Measurements from ENCODE around the gene IRAK2. TPM values are rescaled to one million over a fixed set of nuclear protein-coding genes. Genes with fewer than 3 reads are reported as not detected.

Gene IRAK2
- total and polyA plus RNA-seq, 2 of the 8 experiments (the other 6 are each of a cell fraction or from before 2014, with no cell fraction given) = 1.5 TPM

DNA sequence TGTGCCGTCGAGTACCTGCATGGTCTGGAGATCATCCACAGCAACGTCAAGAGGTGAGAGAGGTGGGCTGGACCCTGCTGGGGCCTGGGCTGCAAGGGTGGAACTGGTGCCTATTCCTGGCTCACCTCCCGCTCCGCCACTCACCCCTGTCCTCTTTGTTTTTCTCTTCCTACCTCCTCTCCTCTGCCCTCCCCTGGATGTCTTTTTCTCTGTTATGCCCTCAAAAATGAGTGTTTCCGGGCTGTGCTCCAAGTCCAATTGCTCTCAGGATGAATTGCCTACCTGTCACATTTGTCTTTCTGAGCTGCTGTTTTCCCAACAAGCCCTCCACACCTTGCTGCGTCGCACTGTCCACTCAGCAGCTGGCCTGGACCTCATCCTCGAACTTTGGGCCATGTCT lies 55.0 kb downstream of the IRAK2 start:
- H2AFZ ChIP-seq (ENCODE audit: low read length) = no peak overlapping the region
- H2BK120ac ChIP-seq (replicated peaks; ENCODE audit: low read depth, low read length) = no peak overlapping the region
- H3K4me1 ChIP-seq (replicated peaks in 1 of 4; ENCODE audit: control insufficient read depth in 3 of 4, insufficient read depth in 4 of 4, low read length in 3 of 4) = peaks cover 0 to 2% (median 2%) of the 10 kb centered on the region in 4 experiments; a peak in 3 of 7 replicates
- H2AK5ac ChIP-seq (ENCODE audit: low read depth, low read length) = no peak overlapping the region; the same call in 1 of the 2 replicates
- H2BK20ac ChIP-seq (ENCODE audit: low read length) = no peak overlapping the region
- H3K56ac ChIP-seq (replicated peaks; ENCODE audit: insufficient read length, low read depth, low read length) = no peak overlapping the region
- H3K79me1 ChIP-seq (ENCODE audit: low read depth, low read length) = no peaks in the 10 kb centered on the region
- peak overlapping the region; percentile 6; the same call in 1 of the 2 replicates for H2BK15ac ChIP-seq (ENCODE audit: low read length)
- H3K23me2 ChIP-seq (ENCODE audit: low read depth, low read length) = peaks cover 3% of the 10 kb centered on the region; the same call in 1 of the 2 replicates
- 0 out of 8 replicates have a peak, but pooled peaks cover 0 to 5% (median 0%) of the 10 kb centered on the region in 4 experiments for H3K36me3 ChIP-seq (ENCODE audit: control insufficient read depth in 2 of 4, insufficient read depth in 4 of 4, low read length in 3 of 4)
- FAIRE-seq (no peak), DNase-seq (ENCODE audit: low read depth in 1 of 2, low spot score in 2 of 2) (no peak)
- peak overlapping the region; percentile 71; the same call in 1 of the 2 replicates for H4K8ac ChIP-seq (ENCODE audit: extremely low read depth, insufficient read depth, low read length)
- no peak overlapping the region for H3K18ac ChIP-seq (ENCODE audit: extremely low read depth, low read length)
- H3K27me3 ChIP-seq (replicated peaks in 1 of 4; ENCODE audit: control insufficient read depth in 3 of 4, extremely low read depth in 1 of 4, insufficient read depth in 3 of 4, low read length in 3 of 4) = no peaks in the 10 kb centered on the region
- H3K79me2 ChIP-seq (ENCODE audit: control insufficient read depth in 1 of 2, insufficient read depth in 2 of 2, low read length in 2 of 2) = no peaks in the 10 kb centered on the region
- no peak overlapping the region for H3K4me2 ChIP-seq (ENCODE audit: insufficient read depth in 1 of 2, low read depth in 2 of 2, low read length in 2 of 2)
- H2BK12ac ChIP-seq (ENCODE audit: low read depth, low read length) = 0 out of 2 replicates have a peak overlapping the region, but pooled peaks have one; percentile 68
- no peak overlapping the region for H2BK5ac ChIP-seq (ENCODE audit: low read depth, low read length)
- no peak overlapping the region for H3K23ac ChIP-seq (ENCODE audit: insufficient read length)
- CTCF ChIA-PET (ENCODE audit: partially characterized antibody) = interaction anchor here (0.7 to 1.4 kb wide), 2 partner anchors 66 to 170 kb away, joined by 3 to 5 read pairs; no protein-coding TSS in a partner anchor
- no peaks in the 10 kb centered on the region for H4K20me1 ChIP-seq (replicated peaks in 1 of 2; ENCODE audit: control insufficient read depth in 1 of 2, insufficient read depth in 2 of 2, low read length in 2 of 2)
- POLR2A ChIA-PET (ENCODE audit: partially characterized antibody) = no interaction called here
- WGBS, 2 experiments (ENCODE audit: extremely low coverage in 1 of 2, insufficient coverage in 1 of 2, insufficient read length in 1 of 2, insufficient replicate concordance in 2 of 2, low coverage in 1 of 2, low lambda C conversion rate in 2 of 2, missing lambda C conversion rate in 1 of 2) = 90% methylated on average over 9 of the region's 9 CpGs; no CpG with 5 or more reads in 1 of the 2 experiments
- H4K91ac ChIP-seq (replicated peaks; ENCODE audit: insufficient read length, low read length) = peak overlapping the region; percentile 42
- H4K5ac ChIP-seq (ENCODE audit: insufficient read length, low read depth, low read length) = no peak overlapping the region
- H3K9me3 ChIP-seq (ENCODE audit: insufficient read depth in 2 of 2, low read depth in 1 of 2, low read length in 1 of 2) = peaks cover 6 to 8% of the 10 kb centered on the region in 2 experiments; a peak in 1 of 4 replicates
- H3K14ac ChIP-seq (ENCODE audit: insufficient read length) = no peak overlapping the region
- H3K9ac ChIP-seq (replicated peaks in 1 of 4; ENCODE audit: extremely low read depth in 1 of 4, low read depth in 3 of 4, low read length in 3 of 4) = no peak overlapping the region
- no peak overlapping the region for H3K4me3 ChIP-seq (ENCODE audit: extremely low read depth in 1 of 4, insufficient read depth in 2 of 4, low read depth in 3 of 4, low read length in 4 of 4)
- H3K27ac ChIP-seq (ENCODE audit: low read depth, low read length) = no peak overlapping the region
- H3K4ac ChIP-seq (replicated peaks; ENCODE audit: insufficient read length, low read depth, low read length) = no peak overlapping the region
- TF ChIP-seq MAX (IDR thresholded peaks at IDR 0.05) (no peak), BCL11A (IDR thresholded peaks at IDR 0.05; ENCODE audit: low read depth in 2 of 2, low read length in 2 of 2) (no peak), SP1 (IDR thresholded peaks at IDR 0.05; ENCODE audit: low read depth, low read length) (no peak), NANOG (IDR thresholded peaks at IDR 0.05; ENCODE audit: insufficient read depth, low read depth, low read length, poor library complexity, severe bottlenecking) (no peak), EZH2 (IDR thresholded peaks at IDR 0.05; ENCODE audit: low read depth, low read length, severe bottlenecking) (no peak), RBBP5 (IDR thresholded peaks at IDR 0.05; ENCODE audit: borderline replicate concordance, low read depth, low read length) (no peak), HDAC6 (IDR thresholded peaks at IDR 0.05; ENCODE audit: low read depth, low read length) (no peak), SP4 (IDR thresholded peaks at IDR 0.05; ENCODE audit: low read length) (no peak), ASH2L (IDR thresholded peaks at IDR 0.05; ENCODE audit: low read length) (no peak)
- TF ChIP-seq, protein P1, sequence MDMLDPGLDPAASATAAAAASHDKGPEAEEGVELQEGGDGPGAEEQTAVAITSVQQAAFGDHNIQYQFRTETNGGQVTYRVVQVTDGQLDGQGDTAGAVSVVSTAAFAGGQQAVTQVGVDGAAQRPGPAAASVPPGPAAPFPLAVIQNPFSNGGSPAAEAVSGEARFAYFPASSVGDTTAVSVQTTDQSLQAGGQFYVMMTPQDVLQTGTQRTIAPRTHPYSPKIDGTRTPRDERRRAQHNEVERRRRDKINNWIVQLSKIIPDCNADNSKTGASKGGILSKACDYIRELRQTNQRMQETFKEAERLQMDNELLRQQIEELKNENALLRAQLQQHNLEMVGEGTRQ (IDR thresholded peaks at IDR 0.05; ENCODE audit: low read length) = no peak
- TF ChIP-seq, protein P2, sequence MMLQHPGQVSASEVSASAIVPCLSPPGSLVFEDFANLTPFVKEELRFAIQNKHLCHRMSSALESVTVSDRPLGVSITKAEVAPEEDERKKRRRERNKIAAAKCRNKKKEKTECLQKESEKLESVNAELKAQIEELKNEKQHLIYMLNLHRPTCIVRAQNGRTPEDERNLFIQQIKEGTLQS (IDR thresholded peaks at IDR 0.05; ENCODE audit: insufficient read depth, low read depth, low read length) = no peak

Data from H1 (cell line).